K562 (cell line): ENCODE results near the gene SLC17A2. TPM values are rescaled to one million over a fixed set of nuclear protein-coding genes. Genes with fewer than 3 reads are reported as not detected.

Experiments used
- ATAC-seq: fragments of 200-7000 bp; cut with Tn5 transposase; 3 replicates; pipeline ENCODE4 v1.9.1; 2020; ENCODE audit warnings: moderate library complexity
- BruUV-seq: library from RNA; stranded (reverse); fragments of 400-500 nt; replicated peaks from 2 replicates; lab custom pipeline; 2021; lab: Mats Ljungman, UMichigan
- CTCF ChIA-PET: fragments of 300-600 bp; formaldehyde crosslinking; extraction: SDS; loops from one replicate; lab custom pipeline; 2021; ENCODE audit warnings: low intra/inter-chr PET ratio; lab: Yijun Ruan, JAX
- POLR2A ChIA-PET: fragments of 300-600, 350-650 bp; sonication (Branson Sonifier 250); formaldehyde crosslinking; extraction: SDS; loops from one replicate; lab custom pipeline; 2021; ENCODE audit warnings: antibody characterized with exemption, inconsistent platforms; lab: Yijun Ruan, JAX
- DNase-seq, 4 experiments: peaks; one replicate each; pipeline versions ENCODE4 v3.0.0 to v3.0.0-alpha.2; 2011 to 2018; ENCODE audit warnings: low spot score in 3 of 4, mixed read lengths in 3 of 4; ENCODE audit errors: extremely low read depth in 1 of 4
- FAIRE-seq: peaks from 2 replicates; lab custom pipeline; 2011; peaks lifted over from hg19 to GRCh38; lab: Jason Lieb, UNC
- H2AFZ ChIP-seq: 2 replicates; pipeline ENCODE4 v1.6.0; 2011; ENCODE audit warnings: low read depth, low read length, control low read depth, inconsistent platforms
- H3K27ac ChIP-seq: fragments of 200-600 bp; 3 replicates; pipeline ENCODE4 v1.8.0; 2011; ENCODE audit warnings: low read depth, mild to moderate bottlenecking, control low read depth, inconsistent platforms, low read length, moderate library complexity, mixed read lengths; ENCODE audit errors: extremely low read depth
- H3K27me3 ChIP-seq, 2 experiments: fragments of 300-600 bp in 1 of 2; 2 replicates in 1 of 2; 3 replicates in 1 of 2; pipeline versions ENCODE4 v1.6.0 to v1.8.0; 2011; ENCODE audit warnings: inconsistent platforms in 2 of 2, low read length in 2 of 2, mild to moderate bottlenecking in 1 of 2, mixed read lengths in 1 of 2, moderate library complexity in 1 of 2; ENCODE audit not compliant: control insufficient read depth in 2 of 2, insufficient read depth in 2 of 2
- H3K36me3 ChIP-seq: fragments of 300-600 bp; 3 replicates; pipeline ENCODE4 v1.8.0; 2011; ENCODE audit warnings: mild to moderate bottlenecking, low read length, inconsistent platforms; ENCODE audit not compliant: control insufficient read depth, insufficient read depth
- H3K4me1 ChIP-seq, 2 experiments: fragments of 200-600 bp in 1 of 2; replicated peaks in 1 of 2; 2 replicates in 1 of 2; 3 replicates in 1 of 2; pipeline versions ENCODE4 v1.5.1 to v1.8.0; 2011; ENCODE audit warnings: inconsistent platforms in 2 of 2, low read length in 2 of 2, mild to moderate bottlenecking in 1 of 2, mixed read lengths in 1 of 2, moderate library complexity in 1 of 2; ENCODE audit not compliant: control insufficient read depth in 2 of 2, insufficient read depth in 2 of 2
- H3K4me2 ChIP-seq: 2 replicates; pipeline ENCODE4 v1.6.1; 2011; ENCODE audit warnings: low read length, control low read depth, inconsistent platforms, mixed read lengths; ENCODE audit not compliant: insufficient read depth
- H3K4me3 ChIP-seq: fragments of 200-600 bp; sonication (generic), shearing (Covaris generic); 2 replicates; pipeline ENCODE4 v1.5.1; 2016; ENCODE audit warnings: control low read depth, inconsistent platforms
- H3K79me2 ChIP-seq: fragments of 200-600 bp; 3 replicates; pipeline ENCODE4 v1.8.0; 2011; ENCODE audit warnings: low read length, inconsistent platforms; ENCODE audit not compliant: control insufficient read depth, insufficient read depth
- H3K9ac ChIP-seq, 2 experiments: 2 replicates each; pipeline versions ENCODE4 v1.6.0 to v1.6.1; 2011; ENCODE audit warnings: low read depth in 2 of 2, low read length in 2 of 2, control low read depth in 1 of 2, inconsistent platforms in 1 of 2, mild to moderate bottlenecking in 1 of 2, mixed read lengths in 1 of 2; ENCODE audit not compliant: insufficient read depth in 1 of 2
- H3K9me1 ChIP-seq: one replicate; pipeline ENCODE4 v1.6.0; 2011; ENCODE audit warnings: inconsistent platforms, mild to moderate bottlenecking, low read length, moderate library complexity; ENCODE audit not compliant: control insufficient read depth, insufficient read depth
- H3K9me3 ChIP-seq: replicated peaks from 2 replicates; pipeline ENCODE4 v1.5.1; 2011; ENCODE audit warnings: low read depth, low read length, inconsistent platforms; ENCODE audit not compliant: control insufficient read depth, insufficient read depth
- H4K20me1 ChIP-seq: replicated peaks from 2 replicates; pipeline ENCODE4 v1.6.1; 2011; ENCODE audit warnings: low read length, inconsistent platforms, mixed read lengths; ENCODE audit not compliant: control insufficient read depth, insufficient read depth
- SPI1 ChIP-seq: IDR thresholded peaks from 2 replicates; pipeline ENCODE4 v1.6.1; 2011; ENCODE audit warnings: low read depth, low read length, control low read depth, borderline replicate concordance
- whole genome bisulfite sequencing: fragments of 100-300 bp; shearing (Covaris generic); methylation state at CpG from one replicate; pipeline ENCODE4 v1.1.6; 2016; ENCODE audit warnings: low coverage, mixed read lengths; ENCODE audit not compliant: insufficient coverage; ENCODE audit errors: missing lambda C conversion rate; 5-methylcytosine and 5-hydroxymethylcytosine counted together
- in situ Hi-C: fragments of 300-500 bp; cut with MboI; formaldehyde crosslinking; loops from 4 replicates; pipeline ENCODE4 v1.15.0; 2018; ENCODE audit warnings: inconsistent platforms, mixed read lengths
- intact Hi-C: fragments of 100-400 bp; cut with micrococcal nuclease; formaldehyde crosslinking; loops from 2 replicates; pipeline ENCODE4 v1.14.2; 2022
- polyA plus RNA-seq, 8 experiments: library from polyadenylated mRNA; depleted of rRNA in 4 of 8; stranded (reverse) in 5 of 8; unstranded in 3 of 8; fragments of >200 nt; fragmentation: Nextera tagmentation in 2 of 8; fragmentation: Illumina TruSeq in 1 of 8; extraction: Ambion mirVana in 2 of 8; extraction: Trizol in 1 of 8; gene quantifications; 2 replicates each; pipeline versions ENCODE4 v1.2.1 to v1.2.3, GENCODE V29; 2011 to 2014; ENCODE audit warnings: inconsistent platforms in 1 of 8, missing spikeins in 1 of 8
- total RNA-seq, 7 experiments: library from RNA; depleted of rRNA in 6 of 7; stranded (reverse); fragments of >200 nt in 6 of 7; fragmentation: Illumina TruSeq in 2 of 7; extraction: Trizol in 2 of 7; gene quantifications; 2 replicates each; pipeline versions ENCODE4 v1.2.1 to v1.2.3, GENCODE V29; 2011 to 2021; ENCODE audit warnings: low replicate concordance in 1 of 7
- TF ChIP-seq, protein P1 (sequence below): sonication (generic); formaldehyde crosslinking; IDR thresholded peaks from 2 replicates; pipeline ENCODE4 v1.8.0; 2022; ENCODE audit warnings: mild to moderate bottlenecking, missing genetic modification reagents

Gene SLC17A2
- total and polyA plus RNA-seq, 9 of the 15 experiments (the other 6 are each of a cell fraction or from before 2014, with no cell fraction given) = not detected

DNA sequence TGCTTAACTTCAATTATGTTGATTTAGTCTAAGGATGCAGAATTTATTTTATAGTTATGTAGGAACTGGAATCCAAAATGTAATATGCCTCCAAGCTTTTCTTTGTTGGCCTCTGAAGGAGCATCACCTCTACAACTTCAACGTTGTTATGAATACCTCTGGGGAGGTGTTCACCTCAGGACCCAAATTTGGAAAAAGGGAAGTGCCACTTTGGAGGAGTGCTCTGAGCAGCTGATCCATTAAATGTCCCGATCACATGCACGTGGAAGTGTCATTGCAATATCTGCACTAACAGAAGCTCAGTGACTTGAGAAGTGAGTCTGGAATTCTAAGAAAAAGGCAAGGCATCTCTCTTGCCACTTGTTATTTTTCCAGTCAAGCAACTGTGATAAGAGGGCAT is 34.2 kb downstream of the SLC17A2 start:
- DNase-seq (no peak), FAIRE-seq (no peak), ATAC-seq (no peak)
- no peaks in the 10 kb centered on the region; a peak in 1 of 5 replicates for H3K4me1 ChIP-seq
- BruUV-seq = no TSS peak
- no peak overlapping the region for H3K9ac ChIP-seq
- H3K27ac ChIP-seq = no peak overlapping the region
- no peak overlapping the region for H3K4me3 ChIP-seq
- no peak overlapping the region for H2AFZ ChIP-seq
- WGBS = 0% methylated on average over 3 of the region's 3 CpGs
- no peaks in the 10 kb centered on the region for H3K36me3 ChIP-seq
- in situ Hi-C loops (no loop called here), intact Hi-C loops (no loop called here)
- no peaks in the 10 kb centered on the region for H3K9me3 ChIP-seq
- H3K79me2 ChIP-seq = no peaks in the 10 kb centered on the region
- peaks cover 2% of the 10 kb centered on the region for H3K9me1 ChIP-seq
- no peaks in the 10 kb centered on the region for H4K20me1 ChIP-seq
- H3K4me2 ChIP-seq = no peak overlapping the region
- ChIA-PET CTCF (no interaction called here), POLR2A (interaction anchor here (0.8 kb wide), 1 partner anchor 196 kb away, joined by 3 read pairs; no protein-coding TSS in a partner anchor)
- peak; percentile 90 for TF ChIP-seq SPI1
- TF ChIP-seq, protein P1, sequence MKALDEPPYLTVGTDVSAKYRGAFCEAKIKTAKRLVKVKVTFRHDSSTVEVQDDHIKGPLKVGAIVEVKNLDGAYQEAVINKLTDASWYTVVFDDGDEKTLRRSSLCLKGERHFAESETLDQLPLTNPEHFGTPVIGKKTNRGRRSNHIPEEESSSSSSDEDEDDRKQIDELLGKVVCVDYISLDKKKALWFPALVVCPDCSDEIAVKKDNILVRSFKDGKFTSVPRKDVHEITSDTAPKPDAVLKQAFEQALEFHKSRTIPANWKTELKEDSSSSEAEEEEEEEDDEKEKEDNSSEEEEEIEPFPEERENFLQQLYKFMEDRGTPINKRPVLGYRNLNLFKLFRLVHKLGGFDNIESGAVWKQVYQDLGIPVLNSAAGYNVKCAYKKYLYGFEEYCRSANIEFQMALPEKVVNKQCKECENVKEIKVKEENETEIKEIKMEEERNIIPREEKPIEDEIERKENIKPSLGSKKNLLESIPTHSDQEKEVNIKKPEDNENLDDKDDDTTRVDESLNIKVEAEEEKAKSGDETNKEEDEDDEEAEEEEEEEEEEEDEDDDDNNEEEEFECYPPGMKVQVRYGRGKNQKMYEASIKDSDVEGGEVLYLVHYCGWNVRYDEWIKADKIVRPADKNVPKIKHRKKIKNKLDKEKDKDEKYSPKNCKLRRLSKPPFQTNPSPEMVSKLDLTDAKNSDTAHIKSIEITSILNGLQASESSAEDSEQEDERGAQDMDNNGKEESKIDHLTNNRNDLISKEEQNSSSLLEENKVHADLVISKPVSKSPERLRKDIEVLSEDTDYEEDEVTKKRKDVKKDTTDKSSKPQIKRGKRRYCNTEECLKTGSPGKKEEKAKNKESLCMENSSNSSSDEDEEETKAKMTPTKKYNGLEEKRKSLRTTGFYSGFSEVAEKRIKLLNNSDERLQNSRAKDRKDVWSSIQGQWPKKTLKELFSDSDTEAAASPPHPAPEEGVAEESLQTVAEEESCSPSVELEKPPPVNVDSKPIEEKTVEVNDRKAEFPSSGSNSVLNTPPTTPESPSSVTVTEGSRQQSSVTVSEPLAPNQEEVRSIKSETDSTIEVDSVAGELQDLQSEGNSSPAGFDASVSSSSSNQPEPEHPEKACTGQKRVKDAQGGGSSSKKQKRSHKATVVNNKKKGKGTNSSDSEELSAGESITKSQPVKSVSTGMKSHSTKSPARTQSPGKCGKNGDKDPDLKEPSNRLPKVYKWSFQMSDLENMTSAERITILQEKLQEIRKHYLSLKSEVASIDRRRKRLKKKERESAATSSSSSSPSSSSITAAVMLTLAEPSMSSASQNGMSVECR (CRISPR knock-in tag) = no peak
- H3K27me3 ChIP-seq = no peaks in the 10 kb centered on the region
